Measurements from ENCODE around the gene ANGEL2. TPM values are rescaled to one million over a fixed set of nuclear protein-coding genes. Genes with fewer than 3 reads are reported as not detected.

ANGEL2 gene
- 36.6 TPM for total RNA-seq
- long read RNA-seq, full-length matches to known transcripts, result 6 of 26 reads
- long read RNA-seq, partial matches to known transcripts, result 3 of 26 reads
- long read RNA-seq, other reads (novel, unspliced or antisense), result 17 of 26 reads

DNA sequence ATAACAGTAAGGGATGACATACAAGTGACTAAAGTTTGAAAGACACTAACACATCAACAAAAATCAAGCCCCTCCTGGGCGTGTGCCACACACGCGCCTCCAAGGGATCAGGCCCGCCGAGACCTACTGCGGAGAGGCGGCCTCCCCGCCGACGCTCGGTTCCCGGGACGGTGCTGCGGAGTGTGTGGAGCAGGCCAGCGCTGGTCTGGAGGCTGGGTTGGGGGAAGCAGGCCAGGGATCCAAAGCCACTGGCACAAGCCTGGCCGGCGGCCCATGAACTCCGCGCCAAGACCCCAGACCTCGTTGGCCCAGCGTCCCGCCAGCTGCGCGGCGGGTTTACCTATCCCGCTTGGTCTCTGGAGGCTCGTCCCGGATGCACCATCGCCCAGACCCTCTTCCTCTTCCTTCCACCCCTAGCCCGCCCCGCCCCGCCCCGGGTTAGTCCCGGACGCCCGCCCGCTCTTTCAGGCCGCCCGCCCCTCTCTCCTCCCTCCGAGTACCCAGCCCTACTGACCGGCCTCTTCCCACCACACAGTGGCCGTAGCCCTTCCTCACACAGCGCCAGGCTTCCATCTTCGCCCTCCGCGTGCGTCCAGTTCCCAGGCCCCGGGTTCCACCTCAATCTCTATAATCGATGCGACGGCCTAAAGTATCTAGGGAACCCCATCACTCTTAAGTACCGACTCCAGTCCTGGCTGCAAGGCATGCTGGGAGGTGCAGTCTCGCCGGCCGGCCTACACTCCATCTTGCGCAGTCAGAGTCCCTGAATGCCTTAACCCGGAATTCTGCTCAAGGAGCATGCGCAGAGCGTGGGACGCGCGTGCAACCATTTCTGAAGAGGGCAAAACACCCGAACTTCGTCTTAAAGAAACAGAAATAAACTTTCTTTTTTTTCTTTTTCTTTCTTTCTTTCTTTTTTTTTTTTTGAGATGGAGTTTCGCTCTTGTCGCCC, at the start of gene ANGEL2:
ANGEL2 (minus strand) TSS at position 769 of the 952 bp plus-strand sequence; CDS start at position 573, 196 bp downstream.
- intact Hi-C loops (cut with DNase I), result no loop called here
- ATAC-seq, result peak; percentile 99

GRCh38 chr1:213061263-213061662, 45.6 kb upstream of the ANGEL2 start:
- TF ChIP-seq CTCF (IDR thresholded peaks at IDR 0.05), result no peak
- no peaks in the 10 kb centered on the region for H3K9me3 ChIP-seq
- H3K4me3 ChIP-seq, result no peak overlapping the region
- intact Hi-C loops (cut with DNase I), result no loop called here
- H3K27me3 ChIP-seq (ENCODE audit: low read depth), result no peaks in the 10 kb centered on the region
- ATAC-seq (no peak), DNase-seq (no peak)
- H3K27ac ChIP-seq, result no peak overlapping the region
- peaks cover 4% of the 10 kb centered on the region for H3K4me1 ChIP-seq
- H3K36me3 ChIP-seq, result no peaks in the 10 kb centered on the region

More for the DNA sequence above, at the start of gene ANGEL2:
- Histone ChIP-seq H3K4me1 (peaks cover 19% of the 10 kb centered on the region), H3K4me3 (peak within 1 kb of the TSS; percentile 93), H3K27ac (peak within 1 kb of the TSS; percentile 94), H3K36me3 (peaks cover 26% of the 10 kb centered on the region), H3K27me3 (ENCODE audit: low read depth) (no peaks in the 10 kb centered on the region), H3K9me3 (no peaks in the 10 kb centered on the region)
- peak; percentile 98 for DNase-seq
- no peak for TF ChIP-seq CTCF (IDR thresholded peaks at IDR 0.05)

DNA sequence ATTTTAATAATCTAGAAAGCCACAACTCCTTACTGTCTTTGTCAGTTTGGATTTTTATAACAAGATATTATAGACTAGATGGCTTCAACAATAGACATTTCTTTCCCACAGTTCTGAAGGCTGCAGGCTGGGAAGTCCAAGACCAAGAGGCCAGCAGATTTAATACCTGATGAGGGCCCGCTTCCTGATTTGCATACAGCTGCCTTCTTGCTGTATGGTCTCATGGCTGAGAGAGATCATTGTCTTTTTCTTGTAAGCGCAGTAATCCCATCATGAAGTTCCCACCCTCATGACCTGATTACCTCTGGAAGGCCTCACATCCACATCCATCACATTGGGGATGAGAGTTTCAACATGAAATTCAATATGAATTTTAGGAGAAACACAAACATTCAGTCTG, 45.2 kb upstream of the ANGEL2 start:
- intact Hi-C loops (cut with DNase I), result no loop called here
- no peak for DNase-seq
- H3K4me1 ChIP-seq, result no peaks in the 10 kb centered on the region
- H3K27me3 ChIP-seq (ENCODE audit: low read depth), result no peaks in the 10 kb centered on the region
- ATAC-seq, result no peak
- no peak overlapping the region for H3K4me3 ChIP-seq
- no peak overlapping the region for H3K27ac ChIP-seq
- TF ChIP-seq CTCF (IDR thresholded peaks at IDR 0.05), result no peak
- no peaks in the 10 kb centered on the region for H3K9me3 ChIP-seq
- no peaks in the 10 kb centered on the region for H3K36me3 ChIP-seq

DNA sequence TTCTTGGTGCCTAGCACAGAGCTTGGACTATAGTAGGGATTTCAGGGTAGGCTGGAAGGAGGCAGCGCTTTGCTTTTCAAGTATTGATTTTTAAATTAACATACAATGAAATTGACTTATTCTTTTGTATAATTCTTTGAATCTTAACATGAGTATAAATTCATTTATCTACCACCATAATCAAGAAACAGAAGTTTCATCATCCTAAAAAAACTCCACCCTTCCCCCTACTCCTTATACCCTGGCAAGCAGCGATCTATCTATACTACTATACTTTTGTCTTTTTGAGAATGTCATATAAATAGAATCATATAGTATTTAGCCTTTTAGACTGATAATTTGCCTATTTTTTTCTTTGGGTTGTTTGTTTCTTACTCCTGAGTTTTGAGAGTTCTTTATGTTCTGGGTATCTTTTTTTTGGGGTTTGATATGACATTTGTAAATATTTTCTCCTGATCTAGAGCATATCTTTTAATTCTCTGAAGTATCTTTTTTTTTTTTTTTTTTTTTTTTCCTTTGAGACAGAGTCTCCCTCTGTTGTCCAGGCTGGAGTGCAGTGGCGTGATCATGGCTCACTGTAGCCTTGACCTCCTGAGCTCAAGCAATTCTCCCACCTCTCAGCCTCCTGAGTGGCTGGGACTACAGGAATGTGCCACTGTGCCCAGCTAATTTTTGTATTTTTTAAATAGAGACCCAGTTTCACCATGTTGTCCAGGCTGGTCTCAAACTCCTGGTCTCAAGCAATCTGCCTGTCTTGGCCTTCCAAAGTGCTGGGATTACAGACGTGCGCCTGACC, 41.8 kb upstream of the ANGEL2 start:
- intact Hi-C loops (cut with DNase I), result no loop called here
- TF ChIP-seq CTCF (IDR thresholded peaks at IDR 0.05), result no peak
- no peak for DNase-seq
- Histone ChIP-seq H3K4me3 (no peak overlapping the region), H3K36me3 (no peaks in the 10 kb centered on the region), H3K27me3 (ENCODE audit: low read depth) (no peaks in the 10 kb centered on the region), H3K4me1 (peaks cover 7% of the 10 kb centered on the region), H3K27ac (no peak overlapping the region), H3K9me3 (no peaks in the 10 kb centered on the region)
- ATAC-seq, result no peak

GRCh38 chr1:213055767-213056166, 40.1 kb upstream of the ANGEL2 start:
- Histone ChIP-seq H3K9me3 (no peaks in the 10 kb centered on the region), H3K36me3 (no peaks in the 10 kb centered on the region), H3K4me1 (peaks cover 17% of the 10 kb centered on the region), H3K27me3 (ENCODE audit: low read depth) (no peaks in the 10 kb centered on the region), H3K27ac (no peak overlapping the region), H3K4me3 (no peak overlapping the region)
- DNase-seq (no peak), ATAC-seq (no peak)
- intact Hi-C loops (cut with DNase I), result no loop called here
- no peak for TF ChIP-seq CTCF (IDR thresholded peaks at IDR 0.05)
